GM23338 (cell line): ENCODE results near the gene PLPPR3. TPM values are rescaled to one million over a fixed set of nuclear protein-coding genes. Genes with fewer than 3 reads are reported as not detected.

ENCODE experiments used
- ATAC-seq: fragments of 200-7000 bp; cut with Tn5 transposase; 3 replicates; pipeline ENCODE4 v1.9.1; 2020
- DNase-seq: peaks from one replicate; pipeline ENCODE4 v3.0.0-alpha.2; 2015; ENCODE audit warnings: low spot score
- H2AFZ ChIP-seq: fragments of 200-600 bp; sonication (generic); 2 replicates; pipeline ENCODE4 v1.8.0; 2016; ENCODE audit warnings: antibody characterized with exemption, mild to moderate bottlenecking, moderate library complexity
- H3F3A ChIP-seq: fragments of 200-600 bp; sonication (generic); replicated peaks from 2 replicates; pipeline ENCODE4 v1.8.0; 2017; ENCODE audit warnings: antibody characterized with exemption, mixed run types, low read depth
- H3K27ac ChIP-seq: fragments of 200-600 bp; sonication (generic); 2 replicates; pipeline ENCODE4 v1.6.1; 2016; ENCODE audit warnings: low read depth
- H3K27me3 ChIP-seq: fragments of 200-600 bp; sonication (generic); 2 replicates; pipeline ENCODE4 v1.8.0; 2016; ENCODE audit warnings: mild to moderate bottlenecking, mixed run types, moderate library complexity; ENCODE audit not compliant: insufficient read depth
- H3K36me3 ChIP-seq: fragments of 200-600 bp; sonication (generic); 2 replicates; pipeline ENCODE4 v1.8.0; 2016; ENCODE audit warnings: mild to moderate bottlenecking; ENCODE audit not compliant: insufficient read depth
- H3K4me1 ChIP-seq: fragments of 200-600 bp; sonication (generic); 2 replicates; pipeline ENCODE4 v1.8.0; 2016; ENCODE audit warnings: mild to moderate bottlenecking, moderate library complexity; ENCODE audit not compliant: insufficient read depth
- H3K4me2 ChIP-seq: fragments of 200-600 bp; sonication (generic); 2 replicates; pipeline ENCODE4 v1.7.1; 2017; ENCODE audit warnings: mixed run types
- H3K4me3 ChIP-seq: fragments of 200-600 bp; sonication (generic); 2 replicates; pipeline ENCODE4 v1.6.1; 2016; ENCODE audit warnings: mixed run types
- H3K79me2 ChIP-seq: fragments of 200-600 bp; sonication (generic); replicated peaks from 2 replicates; pipeline ENCODE4 v1.8.0; 2017; ENCODE audit warnings: mild to moderate bottlenecking; ENCODE audit not compliant: insufficient read depth
- H3K9me2 ChIP-seq: fragments of 200-600 bp; sonication (generic); 2 replicates; pipeline ENCODE4 v1.8.0; 2017; ENCODE audit not compliant: insufficient read depth
- H4K20me1 ChIP-seq: fragments of 200-600 bp; sonication (generic); replicated peaks from 2 replicates; pipeline ENCODE4 v1.8.0; 2017; ENCODE audit warnings: mild to moderate bottlenecking; ENCODE audit not compliant: insufficient read depth
- H3K27ac Mint-ChIP-seq: 2 replicates; pipeline ENCODE4 v1.8.0; 2020; ENCODE audit warnings: inconsistent platforms, mild to moderate bottlenecking, moderate library complexity, mixed read lengths
- H3K27me3 Mint-ChIP-seq: 3 replicates; pipeline ENCODE4 v1.8.0; 2022; ENCODE audit warnings: low read depth, mild to moderate bottlenecking, moderate library complexity, mixed read lengths, inconsistent platforms; ENCODE audit not compliant: insufficient read depth, poor library complexity
- H3K36me3 Mint-ChIP-seq: 3 replicates; pipeline ENCODE4 v1.8.0; 2021; ENCODE audit warnings: low read depth, mild to moderate bottlenecking, inconsistent platforms, moderate library complexity, mixed read lengths
- H3K4me1 Mint-ChIP-seq: 3 replicates; pipeline ENCODE4 v1.8.0; 2020; ENCODE audit warnings: mild to moderate bottlenecking, inconsistent platforms, mixed read lengths
- H3K4me3 Mint-ChIP-seq: 3 replicates; pipeline ENCODE4 v1.8.0; 2021; ENCODE audit warnings: moderate library complexity, mild to moderate bottlenecking, inconsistent platforms, mixed read lengths
- H3K9me3 Mint-ChIP-seq: 3 replicates; pipeline ENCODE4 v1.8.0; 2020; ENCODE audit warnings: moderate library complexity, mild to moderate bottlenecking, inconsistent platforms, mixed read lengths
- CREB1 ChIP-seq: fragments of 250-450 bp; sonication (Bioruptor Pico); IDR thresholded peaks from 2 replicates; pipeline ENCODE4 v1.5.0; 2020; ENCODE audit warnings: low read depth, mild to moderate bottlenecking, moderate library complexity
- CTCF ChIP-seq, 2 experiments: fragments of 200-600 bp in 1 of 2; sonication (generic) in 1 of 2; conservative IDR thresholded peaks; 2 replicates each; pipeline versions ENCODE4 v1.5.1 to v1.6.1; 2016 to 2017; ENCODE audit warnings: antibody characterized with exemption in 2 of 2, low read depth in 2 of 2, mild to moderate bottlenecking in 2 of 2, moderate library complexity in 1 of 2
- ETS1 ChIP-seq: IDR thresholded peaks from 2 replicates; pipeline ENCODE4 v1.6.1; 2016; ENCODE audit warnings: antibody characterized with exemption
- EZH2 ChIP-seq: fragments of 200-600 bp; sonication (generic); IDR thresholded peaks from one replicate; pipeline ENCODE4 v1.8.0; 2017; ENCODE audit warnings: antibody characterized with exemption, mild to moderate bottlenecking, low read depth; ENCODE audit not compliant: unreplicated experiment
- EZH2phosphoT487 ChIP-seq: fragments of 200-600 bp; sonication (generic); IDR thresholded peaks from one replicate; pipeline ENCODE4 v1.8.1; 2018; ENCODE audit warnings: antibody characterized with exemption; ENCODE audit not compliant: unreplicated experiment
- JUNB ChIP-seq: IDR thresholded peaks from one replicate; pipeline ENCODE4 v1.6.1; 2016; ENCODE audit warnings: antibody characterized with exemption; ENCODE audit not compliant: unreplicated experiment
- NANOG ChIP-seq: IDR thresholded peaks from 2 replicates; pipeline ENCODE4 v1.6.1; 2016; ENCODE audit warnings: antibody characterized with exemption, borderline replicate concordance
- POLR2AphosphoS5 ChIP-seq: IDR thresholded peaks from 2 replicates; pipeline ENCODE4 v1.6.1; 2016; ENCODE audit warnings: antibody characterized with exemption, low read depth
- REST ChIP-seq: IDR thresholded peaks from one replicate; pipeline ENCODE4 v1.6.1; 2018; ENCODE audit warnings: antibody characterized with exemption; ENCODE audit not compliant: unreplicated experiment
- STAT1 ChIP-seq: IDR thresholded peaks from one replicate; pipeline ENCODE4 v1.6.1; 2016; ENCODE audit warnings: antibody characterized with exemption; ENCODE audit not compliant: unreplicated experiment
- ZNF114 ChIP-seq: fragments of 250-450 bp; sonication (Bioruptor Pico); IDR thresholded peaks from 2 replicates; pipeline ENCODE4 v1.5.0; 2020; ENCODE audit warnings: mild to moderate bottlenecking, moderate library complexity
- ZNF331 ChIP-seq: fragments of 250-450 bp; sonication (Bioruptor Pico); IDR thresholded peaks from 2 replicates; pipeline ENCODE4 v1.5.0; 2020; ENCODE audit warnings: low read depth, mild to moderate bottlenecking, moderate library complexity
- ZNF462 ChIP-seq: fragments of 250-450 bp; sonication (Bioruptor Pico); IDR thresholded peaks from 2 replicates; pipeline ENCODE4 v1.5.0; 2020; ENCODE audit warnings: mild to moderate bottlenecking, moderate library complexity
- polyA plus RNA-seq: library from polyadenylated mRNA; unstranded; fragments of >200 nt; fragmentation: Nextera tagmentation; extraction: Ambion mirVana; gene quantifications from 2 replicates; pipeline ENCODE4 v1.2.1, GENCODE V29; 2016
- total RNA-seq: library from RNA; depleted of rRNA; stranded (reverse); fragments of >200 nt; shearing (Covaris generic); gene quantifications from 2 replicates; pipeline ENCODE4 v1.2.3, GENCODE V29; 2014

The PLPPR3 gene
- total and polyA plus RNA-seq, 2 experiments from 2014 or later, result 14.8 to 81.1 TPM

- H3K27me3 Mint-ChIP-seq, result peaks cover 12% of the 10 kb centered on the region
- Histone ChIP-seq H3K27me3 (no peaks in the 10 kb centered on the region), H3K4me3 (no peak overlapping the region), H4K20me1 (no peaks in the 10 kb centered on the region), H3K27ac (no peak overlapping the region), H3K9me2 (no peaks in the 10 kb centered on the region), H3K4me1 (no peaks in the 10 kb centered on the region), H3K4me2 (no peak overlapping the region), H2AFZ (no peak overlapping the region), H3K36me3 (no peaks in the 10 kb centered on the region), H3F3A (no peaks in the 10 kb centered on the region), H3K79me2 (no peaks in the 10 kb centered on the region)
- DNase-seq (no peak), ATAC-seq (no peak)
- H3K9me3 Mint-ChIP-seq, result peaks cover 4% of the 10 kb centered on the region
- no peak overlapping the region for H3K27ac Mint-ChIP-seq
- no peak for TF ChIP-seq ZNF462
- TF ChIP-seq STAT1, result no peak
- no peak for TF ChIP-seq EZH2phosphoT487
- no peak for TF ChIP-seq NANOG
- TF ChIP-seq POLR2AphosphoS5, result no peak
- TF ChIP-seq ETS1, result no peak
- TF ChIP-seq EZH2, result no peak
- no peak for TF ChIP-seq REST
- TF ChIP-seq ZNF114 (CRISPR knock-in tag), result no peak
- no peak for TF ChIP-seq ZNF331
- no peak for TF ChIP-seq CREB1 (CRISPR knock-in tag)
- TF ChIP-seq CTCF (conservative IDR thresholded peaks at IDR 0.05; ENCODE audit: low read depth in 2 of 2), result no peak
- no peak for TF ChIP-seq JUNB
- no peak overlapping the region for H3K4me3 Mint-ChIP-seq
- no peaks in the 10 kb centered on the region for H3K4me1 Mint-ChIP-seq
- H3K36me3 Mint-ChIP-seq, result no peaks in the 10 kb centered on the region
Observed at GRCh38 chr19:765179-765738, 56.5 kb downstream of the PLPPR3 start.
